Neutrophil (primary cell): Measurements from ENCODE around the gene SUB1.

ENCODE experiments used
- H3K27ac ChIP-seq: fragments of 200-600 bp; sonication (generic); 2 replicates; pipeline ENCODE4 v1.5.1; 2016; ENCODE audit warnings: mild to moderate bottlenecking, moderate library complexity
- H3K27me3 ChIP-seq: fragments of 200-600 bp; sonication (generic); 2 replicates; pipeline ENCODE4 v1.6.0; 2016; ENCODE audit warnings: mild to moderate bottlenecking
- H3K36me3 ChIP-seq: fragments of 200-600 bp; sonication (generic); 2 replicates; pipeline ENCODE4 v1.5.1; 2017
- H3K4me1 ChIP-seq, 2 experiments: fragments of 200-600 bp in 1 of 2; sonication (generic) in 1 of 2; 1 replicate in 1 of 2; 2 replicates in 1 of 2; pipeline versions ENCODE4 v1.5.1 to v1.6.1; 2013 to 2016; ENCODE audit warnings: low read depth in 1 of 2, low read length in 1 of 2, mild to moderate bottlenecking in 1 of 2, moderate library complexity in 1 of 2; ENCODE audit not compliant: control insufficient read depth in 1 of 2, insufficient read depth in 1 of 2
- H3K4me3 ChIP-seq, 2 experiments: fragments of 200-600 bp in 1 of 2; sonication (generic) in 1 of 2; 1 replicate in 1 of 2; 2 replicates in 1 of 2; pipeline ENCODE4 v1.5.1; 2013 to 2016; ENCODE audit warnings: low read depth in 1 of 2, low read length in 1 of 2, mild to moderate bottlenecking in 1 of 2, moderate library complexity in 1 of 2
- H3K9me3 ChIP-seq: fragments of 200-600 bp; sonication (generic); 2 replicates; pipeline ENCODE4 v1.5.1; 2016
- CTCF ChIP-seq: fragments of 200-600 bp; sonication (generic); IDR thresholded peaks from 2 replicates; pipeline ENCODE4 v1.5.1; 2016; ENCODE audit warnings: antibody characterized with exemption

SUB1 gene

DNA sequence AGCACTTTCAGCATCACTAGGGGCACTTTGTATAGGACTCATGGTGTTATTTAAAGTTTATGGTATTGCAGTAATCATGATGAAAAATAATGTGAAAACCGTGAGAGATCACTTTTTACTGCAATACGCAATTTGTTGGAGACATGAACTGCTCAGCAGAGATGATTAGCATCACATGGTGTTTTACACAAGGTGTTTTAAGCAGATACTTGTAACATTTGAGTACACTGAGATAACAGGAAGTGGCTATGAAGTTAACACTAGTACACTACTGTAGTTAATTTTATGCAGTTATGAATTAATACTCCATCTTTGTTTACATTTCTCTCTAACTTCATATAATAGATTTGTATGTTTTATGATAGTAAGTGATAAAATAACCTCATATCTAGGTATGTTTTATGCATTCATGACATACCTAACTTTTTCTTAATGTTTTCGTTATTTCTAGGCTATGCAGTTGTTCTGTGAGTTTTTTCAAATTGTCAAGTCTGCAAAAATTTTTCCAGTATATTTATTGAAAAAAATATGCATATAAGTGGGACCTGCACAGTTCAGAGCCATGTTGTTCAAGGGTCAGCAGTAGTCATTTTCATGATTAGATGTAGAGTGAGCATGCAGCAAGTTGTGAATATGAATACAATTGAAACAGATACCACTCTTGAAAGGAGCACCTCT is 13.0 kb downstream of the SUB1 start:
- peaks cover 74% of the 10 kb centered on the region for H3K36me3 ChIP-seq
- no peaks in the 10 kb centered on the region for H3K9me3 ChIP-seq
- H3K27ac ChIP-seq, result no peak overlapping the region
- TF ChIP-seq CTCF, result no peak
- H3K27me3 ChIP-seq, result no peaks in the 10 kb centered on the region
- peaks cover 37 to 41% of the 10 kb centered on the region in 2 experiments for H3K4me1 ChIP-seq
- no peak overlapping the region for H3K4me3 ChIP-seq

- Histone ChIP-seq H3K27ac (no peak overlapping the region), H3K27me3 (no peaks in the 10 kb centered on the region), H3K4me1 (peaks cover 37 to 41% of the 10 kb centered on the region in 2 experiments), H3K4me3 (no peak overlapping the region), H3K9me3 (no peaks in the 10 kb centered on the region), H3K36me3 (peaks cover 69% of the 10 kb centered on the region)
- no peak for TF ChIP-seq CTCF
Measured at GRCh38 chr5:32598997-32599549, 13.7 kb downstream of the SUB1 start.

- H3K9me3 ChIP-seq, result no peaks in the 10 kb centered on the region
- no peak overlapping the region for H3K27ac ChIP-seq
- peaks cover 31 to 34% of the 10 kb centered on the region in 2 experiments for H3K4me1 ChIP-seq
- H3K36me3 ChIP-seq, result peaks cover 66% of the 10 kb centered on the region
- TF ChIP-seq CTCF, result no peak
- no peaks in the 10 kb centered on the region for H3K27me3 ChIP-seq
- H3K4me3 ChIP-seq, result no peak overlapping the region
Measured at GRCh38 chr5:32600054-32600622, 14.8 kb downstream of the SUB1 start.

GRCh38 chr5:32601623-32602295 is 16.4 kb downstream of the SUB1 start:
- no peaks in the 10 kb centered on the region for H3K27me3 ChIP-seq
- H3K36me3 ChIP-seq, result peaks cover 63% of the 10 kb centered on the region
- TF ChIP-seq CTCF, result no peak
- H3K27ac ChIP-seq, result no peak overlapping the region
- H3K9me3 ChIP-seq, result no peaks in the 10 kb centered on the region
- peaks cover 14 to 18% of the 10 kb centered on the region in 2 experiments for H3K4me1 ChIP-seq
- H3K4me3 ChIP-seq, result no peak overlapping the region

DNA sequence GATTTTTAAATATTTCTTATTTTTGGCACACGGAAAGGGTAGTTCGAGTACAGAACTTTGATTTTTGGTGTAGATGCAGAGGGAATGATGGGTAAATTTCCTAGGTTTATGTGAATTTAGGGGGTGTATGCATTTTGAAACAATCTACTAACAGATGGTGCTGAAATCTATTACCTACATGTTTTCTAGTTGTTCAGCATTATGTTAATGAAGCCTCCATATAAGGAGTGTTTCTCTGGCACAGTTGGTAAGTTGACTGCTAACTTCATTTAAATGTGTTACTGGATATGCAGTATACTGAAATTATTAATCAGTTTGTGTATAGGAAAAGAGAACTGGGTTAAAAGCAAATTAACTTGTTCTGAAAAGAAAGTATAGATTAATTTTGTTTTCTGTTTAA is 17.5 kb downstream of the SUB1 start:
- H3K36me3 ChIP-seq, result peaks cover 73% of the 10 kb centered on the region
- H3K27ac ChIP-seq, result no peak overlapping the region
- H3K4me3 ChIP-seq, result no peak overlapping the region
- H3K27me3 ChIP-seq, result no peaks in the 10 kb centered on the region
- no peak for TF ChIP-seq CTCF
- H3K9me3 ChIP-seq, result no peaks in the 10 kb centered on the region
- H3K4me1 ChIP-seq, result peaks cover 3 to 6% of the 10 kb centered on the region in 2 experiments
